ENCODE data around the gene CFAP70.

CFAP70 gene

GRCh38 chr10:73210395-73211105 is 148.1 kb downstream of the CFAP70 start:
- no peak for DNase-seq

- no peak for DNase-seq
Observed at GRCh38 chr10:73209705-73210104, 149.0 kb downstream of the CFAP70 start.

DNA sequence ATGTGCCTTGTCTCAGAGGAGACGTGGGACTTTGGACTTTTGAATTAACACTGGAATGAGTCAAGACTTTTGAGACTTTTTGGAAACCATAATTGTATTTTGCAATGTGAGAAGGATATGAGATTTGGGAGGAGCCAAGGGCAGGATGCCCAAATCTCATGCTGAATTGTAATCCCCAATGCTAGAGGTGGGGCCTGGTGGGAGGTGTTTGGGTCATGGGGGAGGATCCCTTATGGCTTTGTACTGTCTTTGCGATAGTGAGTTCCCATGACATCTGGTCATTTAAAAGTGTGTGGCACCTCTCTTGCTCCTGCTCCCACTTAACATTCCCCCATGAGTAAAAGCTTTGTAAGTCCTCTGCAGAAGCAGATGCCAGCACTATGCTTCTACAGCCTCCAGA is 150.8 kb downstream of the CFAP70 start:
- no peak for DNase-seq

DNA sequence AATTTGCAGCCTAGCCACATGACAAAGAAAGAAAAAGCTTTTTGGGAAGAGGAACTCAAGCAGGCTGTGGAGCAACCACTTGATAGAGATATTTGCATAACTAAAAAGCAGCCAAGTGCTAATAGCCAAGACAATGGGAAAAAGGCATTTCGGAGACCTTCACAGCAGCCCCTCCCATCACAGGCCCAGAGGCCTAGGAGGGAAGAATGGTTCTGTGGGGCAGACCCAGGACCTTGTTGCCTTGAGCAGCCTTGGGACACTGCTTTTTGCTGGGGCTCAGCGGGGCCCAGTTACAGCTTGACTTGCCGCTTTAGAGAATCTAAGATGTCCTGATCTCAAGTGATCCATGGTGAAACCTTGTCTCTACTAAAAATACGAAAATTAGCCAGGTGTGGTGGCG is 152.3 kb downstream of the CFAP70 start:
- DNase-seq, result no peak

- DNase-seq, result no peak
Observed at GRCh38 chr10:73205890-73206289, 152.8 kb downstream of the CFAP70 start.

- DNase-seq, result no peak
Observed at GRCh38 chr10:73205081-73205480, 153.6 kb downstream of the CFAP70 start.
